Uterus (tissue), 2 donors: ENCODE results near the gene PRRT1.

Experiments
- CTCF ChIP-seq, 4 experiments: fragments of 200-600 bp in 2 of 4; fragments of 450-650 bp in 2 of 4; sonication (generic) in 2 of 4; IDR thresholded peaks; one replicate each; pipeline ENCODE4 v1.5.1; 2016 to 2019; ENCODE audit warnings: antibody characterized with exemption in 4 of 4, mild to moderate bottlenecking in 2 of 4, moderate library complexity in 1 of 4
- POLR2A ChIP-seq, 2 donors: fragments of 450-650 bp; IDR thresholded peaks; one replicate each; pipeline ENCODE4 v1.6.1; 2016; ENCODE audit warnings: antibody characterized with exemption in 2 of 2, mild to moderate bottlenecking in 1 of 2, moderate library complexity in 1 of 2

GRCh38 chr6:32187009-32187709 lies 35.4 kb upstream of the PRRT1 start:
- no peak for TF ChIP-seq CTCF (IDR thresholded peaks at IDR 0.05)
- no peak for TF ChIP-seq POLR2A (IDR thresholded peaks at IDR 0.05)
